ENCODE data around the gene ZNF330. TPM values are rescaled to one million over a fixed set of nuclear protein-coding genes. Genes with fewer than 3 reads are reported as not detected.
"Not testable (repeated sequence)": the region's sequence is repeated elsewhere in the genome, so short reads cannot be mapped to it uniquely, and the experiment has no call there.

The ZNF330 gene
- total RNA-seq, 4 donors from 2014 or later, result 13.4 to 23.0 (median 19.4) TPM

DNA sequence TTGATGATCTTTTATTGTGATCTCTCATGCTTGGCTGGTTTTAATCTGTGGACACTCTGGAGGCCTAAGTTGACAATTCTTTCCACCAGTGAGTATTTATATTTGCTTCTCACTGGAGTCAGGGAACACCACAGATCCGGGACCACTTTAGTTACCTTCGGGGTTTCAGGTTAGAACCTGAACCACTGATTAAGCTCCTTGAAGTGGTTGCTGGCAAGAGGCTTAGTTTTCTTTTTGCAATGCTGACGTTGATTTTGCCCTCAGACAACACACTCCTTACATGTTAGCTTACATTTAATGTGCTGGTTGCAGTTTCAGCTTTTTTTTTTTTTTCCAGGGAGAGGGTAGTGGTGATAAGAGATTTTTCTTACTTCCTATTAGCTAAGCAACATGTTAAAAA is 10.5 kb upstream of the ZNF330 start:
- no peak overlapping the region for H3K4me3 ChIP-seq (ENCODE audit: low read depth, poor library complexity, severe bottlenecking)
- DNase-seq (ENCODE audit: low spot score in 2 of 2), result no peak
- 49 to 60% methylated on average over 3 of the region's 3 CpGs for WGBS, 2 donors
- TF ChIP-seq CTCF (IDR thresholded peaks at IDR 0.05) (no peak), POLR2A (IDR thresholded peaks at IDR 0.05) (no peak)
- intact Hi-C loops (cut with DNase I; ENCODE audit: low total_unique reads), result no loop called here

GRCh38 chr4:141213550-141213991 is 7.1 kb upstream of the ZNF330 start:
- H3K4me3 ChIP-seq (ENCODE audit: low read depth, poor library complexity, severe bottlenecking), result no peak overlapping the region
- intact Hi-C loops (cut with DNase I; ENCODE audit: low total_unique reads), result no loop called here
- TF ChIP-seq CTCF (IDR thresholded peaks at IDR 0.05) (no peak), POLR2A (IDR thresholded peaks at IDR 0.05) (no peak)
- no peak for DNase-seq (ENCODE audit: low spot score in 2 of 2)
- 80 to 84% methylated on average over 5 to 9 of the region's 26 CpGs for WGBS, 2 donors

DNA sequence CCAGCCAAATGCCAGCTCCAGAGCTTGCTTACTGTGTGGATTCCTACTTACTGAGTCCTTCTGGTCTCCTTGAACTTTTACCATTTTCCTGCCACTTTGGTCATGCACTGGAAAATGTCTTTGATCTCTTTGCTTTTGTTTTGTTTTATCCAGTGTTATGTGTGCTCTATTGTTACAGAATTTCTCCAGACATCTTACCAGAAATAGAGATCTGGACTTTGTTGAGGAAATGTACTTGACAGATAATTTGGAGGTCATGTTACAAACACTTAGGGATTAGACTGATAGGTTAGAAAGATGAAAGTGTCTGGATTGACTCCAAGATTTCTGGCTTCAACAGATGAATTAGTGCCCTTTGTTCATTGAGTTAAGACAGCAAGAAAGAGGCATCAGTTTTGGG is 5.7 kb upstream of the ZNF330 start:
- no peak for DNase-seq (ENCODE audit: low spot score in 2 of 2)
- no peak overlapping the region for H3K4me3 ChIP-seq (ENCODE audit: low read depth, poor library complexity, severe bottlenecking)
- TF ChIP-seq CTCF (IDR thresholded peaks at IDR 0.05) (no peak), POLR2A (IDR thresholded peaks at IDR 0.05) (no peak)
- intact Hi-C loops (cut with DNase I; ENCODE audit: low total_unique reads), result no loop called here

DNA sequence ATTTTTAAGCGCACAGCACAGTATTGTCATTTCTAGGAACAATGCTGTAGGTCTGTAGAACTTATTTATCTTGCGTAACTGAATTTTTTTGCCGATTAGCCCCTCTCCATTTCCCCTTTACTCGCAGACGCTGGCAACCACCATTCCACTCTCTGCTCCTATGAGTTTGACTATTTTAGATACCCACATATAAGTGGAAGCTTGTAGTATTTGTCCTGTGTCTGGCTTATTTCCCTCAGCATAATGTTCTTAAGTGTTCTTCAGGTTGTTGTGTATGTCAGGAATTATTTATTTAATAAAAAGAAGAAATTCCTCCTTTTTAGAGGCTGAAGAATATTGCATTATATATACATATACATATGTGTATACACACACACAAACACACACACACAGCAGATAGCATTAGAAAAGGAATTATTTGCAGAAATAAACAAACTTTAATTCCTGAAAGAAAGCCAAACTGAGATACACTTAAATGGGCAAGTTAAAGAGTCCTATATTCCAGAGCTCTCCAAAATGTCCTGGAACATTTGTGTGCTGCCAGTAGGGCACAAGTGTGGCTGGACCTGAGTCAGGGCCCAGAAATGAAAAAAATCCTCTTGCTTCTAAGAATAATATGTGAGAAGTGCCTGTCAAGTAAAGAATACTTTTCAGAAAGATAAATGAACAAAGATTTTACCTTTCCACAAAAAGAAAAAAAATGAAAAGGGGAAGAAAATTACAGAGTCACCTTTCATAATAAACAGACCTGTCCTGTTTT is 4.5 kb upstream of the ZNF330 start:
- intact Hi-C loops (cut with DNase I; ENCODE audit: low total_unique reads), result no loop called here
- no peak for TF ChIP-seq POLR2A (IDR thresholded peaks at IDR 0.05)
- TF ChIP-seq CTCF (IDR thresholded peaks at IDR 0.05), result no peak
- no peak for DNase-seq (ENCODE audit: low spot score in 2 of 2)
- H3K4me3 ChIP-seq (ENCODE audit: low read depth, poor library complexity, severe bottlenecking), result no peak overlapping the region
- 65 to 85% methylated on average over 5 of the region's 5 CpGs for WGBS, 2 donors

DNA sequence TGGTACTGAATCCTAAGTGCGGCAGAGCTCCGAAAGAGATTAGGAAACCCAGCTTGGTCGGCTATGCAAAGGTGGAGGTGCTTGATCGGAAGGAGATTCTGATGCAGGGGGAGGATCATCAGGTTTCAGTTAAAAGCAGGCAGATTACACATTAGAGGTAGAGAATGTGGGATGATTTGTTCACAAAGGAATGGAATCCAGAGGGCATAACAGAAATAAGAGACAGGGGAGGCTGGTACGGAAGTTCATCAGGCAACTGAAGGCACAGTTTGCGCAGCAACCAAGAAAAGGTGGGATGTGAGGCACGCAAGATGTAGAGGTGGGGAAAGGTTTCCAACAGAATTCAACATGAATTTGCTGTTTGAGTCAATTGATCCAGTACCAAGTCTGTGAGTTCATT is 424 bp upstream of the ZNF330 start:
- TF ChIP-seq CTCF (IDR thresholded peaks at IDR 0.05), result no peak
- TF ChIP-seq POLR2A (IDR thresholded peaks at IDR 0.05), result no peak
- DNase-seq (ENCODE audit: low spot score in 2 of 2), result no peak
- intact Hi-C loops (cut with DNase I; ENCODE audit: low total_unique reads), result no loop called here
- WGBS, 2 donors, result 87 to 88% methylated on average over 7 of the region's 7 CpGs
- no peak overlapping the region for H3K4me3 ChIP-seq (ENCODE audit: low read depth, poor library complexity, severe bottlenecking)

GRCh38 chr4:141223418-141223817 is 2.7 kb downstream of the ZNF330 start:
- intact Hi-C loops (cut with DNase I; ENCODE audit: low total_unique reads), result no loop called here
- DNase-seq (ENCODE audit: low spot score in 2 of 2), result no peak
- H3K4me3 ChIP-seq (ENCODE audit: low read depth, poor library complexity, severe bottlenecking), result no peak overlapping the region
- no peak for TF ChIP-seq CTCF (IDR thresholded peaks at IDR 0.05)
- TF ChIP-seq POLR2A (IDR thresholded peaks at IDR 0.05), result no peak
- WGBS, 2 donors, result 94 to 95% methylated on average over 1 of the region's 1 CpG

- DNase-seq (ENCODE audit: low spot score in 2 of 2); H3K4me3 ChIP-seq (ENCODE audit: low read depth, poor library complexity, severe bottlenecking); intact Hi-C loops (cut with DNase I; ENCODE audit: low total_unique reads): not testable (repeated sequence)
- WGBS, 2 donors, result 92 to 98% methylated on average over 5 of the region's 5 CpGs
Observed at GRCh38 chr4:141227280-141227679, 6.6 kb downstream of the ZNF330 start.
